Left hindlimb (tissue), 1 donor: ENCODE results near the gene UTS2.

ENCODE experiments used
- DNase-seq: peaks from one replicate; pipeline ENCODE4 v3.0.0-alpha.2; 2018

UTS2 gene

DNA sequence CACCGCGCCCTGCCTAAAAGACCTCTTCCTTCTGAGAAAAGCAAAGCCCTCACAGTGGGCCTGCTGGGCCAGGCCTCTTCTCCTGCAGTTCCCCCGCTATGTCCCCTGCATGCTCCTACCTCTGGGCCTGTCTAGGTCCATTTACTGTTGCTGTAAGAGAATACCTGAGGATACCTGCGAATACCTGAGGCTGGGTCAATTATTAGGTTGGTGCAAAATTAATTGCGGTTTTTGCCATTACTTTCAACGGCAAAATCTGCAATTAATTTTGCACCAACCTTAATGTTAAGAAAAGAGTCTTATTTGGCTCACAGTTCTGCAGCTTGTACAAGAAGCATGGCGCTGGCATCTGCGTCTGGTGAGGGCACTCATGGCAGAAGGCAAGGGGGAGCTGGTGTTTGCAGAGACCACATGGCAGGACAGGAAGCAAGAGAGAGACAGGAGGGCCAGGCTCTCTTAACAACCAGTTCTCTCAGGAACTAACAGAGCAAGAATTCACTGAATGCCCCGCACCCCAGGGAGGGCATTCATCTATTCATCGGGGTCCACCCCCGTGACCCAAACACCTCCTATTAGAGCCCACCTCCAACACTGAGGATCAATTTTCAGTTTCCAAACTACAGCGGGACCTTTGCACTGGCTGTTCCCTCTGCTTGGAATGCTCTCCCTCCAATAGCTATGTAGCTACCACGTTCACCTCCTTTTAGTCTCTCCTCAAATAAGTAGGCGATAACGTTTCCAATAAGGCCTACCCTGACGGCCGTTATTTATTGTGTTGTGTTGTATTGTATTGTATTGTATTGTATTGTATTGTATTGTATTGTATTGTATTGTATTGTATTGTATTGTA, 9.6 kb upstream of the UTS2 start:
- no peak for DNase-seq

DNA sequence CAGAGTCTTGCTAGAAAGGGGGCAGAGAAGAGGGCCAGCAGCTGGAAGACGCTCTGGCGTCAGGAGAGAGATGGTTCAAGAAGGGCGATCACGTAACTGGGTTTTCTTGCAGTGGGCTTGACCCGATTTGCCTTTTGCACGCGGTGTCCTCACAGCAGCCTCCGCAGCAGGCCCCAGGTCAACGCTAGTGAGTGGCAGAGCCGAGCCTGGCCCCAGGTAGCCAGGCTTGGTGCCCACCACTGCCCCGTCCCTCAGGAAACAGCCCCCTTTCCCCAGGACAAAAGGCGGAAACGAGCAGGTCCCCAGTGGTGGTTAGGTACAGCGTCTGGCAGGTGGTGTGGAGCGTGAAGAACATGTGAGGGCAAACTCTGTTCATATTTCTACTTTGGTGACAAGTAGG, 8.6 kb upstream of the UTS2 start:
- DNase-seq: no peak

DNA sequence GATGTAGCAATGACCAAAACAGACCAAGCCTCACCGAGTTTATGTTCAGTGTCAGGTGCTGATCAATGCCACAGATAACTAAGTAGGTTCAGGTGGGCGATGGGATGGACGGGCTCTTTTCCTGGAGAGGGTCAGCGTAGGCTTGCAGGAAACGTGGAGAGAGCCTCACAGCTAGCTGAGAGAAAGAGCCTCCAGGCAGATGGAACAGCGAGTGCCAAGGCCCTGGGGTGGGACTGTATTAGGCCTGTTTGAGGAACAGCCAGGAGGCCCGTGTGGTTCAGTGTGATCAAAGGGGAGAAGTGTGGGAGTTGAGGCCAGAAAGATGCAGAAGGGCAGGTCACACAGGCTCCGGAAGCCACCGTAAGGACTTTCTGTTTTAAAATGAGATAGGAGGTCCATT, 7.3 kb upstream of the UTS2 start:
- no peak for DNase-seq

DNA sequence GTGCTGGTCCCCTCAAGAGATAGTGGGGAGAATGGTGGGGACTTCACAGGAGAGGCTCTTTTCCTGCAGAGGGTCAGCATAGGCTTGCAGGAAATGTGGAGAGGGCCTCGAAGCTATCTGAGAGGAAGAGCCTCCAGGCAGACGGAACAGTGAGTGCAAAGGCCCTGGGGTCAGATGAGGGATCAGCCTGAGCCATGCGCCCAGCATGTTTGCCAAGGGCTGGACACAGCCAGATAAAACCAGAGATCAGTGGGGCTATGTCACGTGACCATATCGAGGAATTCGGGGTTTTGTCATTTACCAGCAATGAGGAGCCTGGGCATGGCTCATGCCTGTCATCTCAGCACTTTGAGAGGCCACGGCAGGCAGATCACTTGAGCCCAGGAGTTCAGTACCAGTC, 6.5 kb upstream of the UTS2 start:
- DNase-seq: no peak

DNA sequence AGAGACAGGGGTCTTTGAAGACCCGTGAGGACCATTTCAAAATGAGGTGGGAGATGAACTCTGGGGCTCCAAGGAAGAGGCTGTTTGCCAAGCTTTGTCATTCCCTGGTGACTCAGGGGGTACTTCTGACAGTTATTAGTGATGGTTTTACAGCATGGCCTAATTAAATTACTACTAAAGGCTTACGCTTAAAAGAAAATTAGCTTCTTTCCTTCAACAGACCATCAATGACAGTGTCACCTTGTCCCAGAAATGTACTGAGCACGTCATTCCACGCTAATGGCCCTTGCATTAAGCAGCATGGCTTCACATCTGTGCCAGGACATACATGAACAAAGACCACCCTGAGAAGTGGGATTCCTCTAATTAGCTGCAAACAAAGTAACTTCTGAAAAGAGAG, 5.1 kb upstream of the UTS2 start:
- DNase-seq: no peak

DNA sequence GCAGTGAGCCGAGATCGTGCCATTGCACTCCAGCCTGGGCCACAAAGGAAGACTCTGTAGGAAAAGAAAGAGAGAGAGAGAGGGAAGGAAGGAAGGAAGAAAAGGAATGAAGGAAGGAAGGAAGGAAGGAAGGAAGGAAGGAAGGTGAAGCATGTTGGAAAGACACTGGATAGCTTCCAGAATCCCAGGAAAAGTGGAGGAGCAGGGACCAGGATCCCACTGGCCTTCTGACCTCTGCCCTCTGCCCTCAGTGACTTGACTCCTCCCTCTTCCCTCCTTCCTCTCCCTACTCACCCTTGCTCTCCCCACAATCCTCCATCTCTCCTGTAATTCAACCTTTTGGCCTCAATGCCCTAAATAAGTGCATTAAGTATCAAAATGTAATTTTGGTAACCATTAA, 4.1 kb upstream of the UTS2 start:
- no peak for DNase-seq

DNA sequence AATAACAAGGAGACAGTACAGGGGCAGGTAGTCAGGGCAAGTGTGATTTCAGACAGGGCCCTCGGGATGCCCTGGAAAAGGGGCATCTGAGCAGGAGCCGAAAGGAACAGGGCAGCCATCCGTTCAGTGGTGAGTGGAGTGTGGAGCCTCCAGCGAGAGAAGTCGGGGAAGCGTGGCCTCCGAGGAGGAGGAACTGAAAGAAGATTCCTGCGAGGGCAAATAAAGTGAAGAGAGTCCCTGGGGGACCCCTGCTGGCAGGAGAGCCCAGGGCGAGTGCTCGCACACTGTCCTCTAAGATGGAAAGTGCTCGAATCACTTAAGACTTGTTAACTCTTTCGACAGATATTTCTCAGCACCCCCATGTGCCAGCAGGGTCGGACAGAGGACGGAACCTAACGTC, 3.5 kb upstream of the UTS2 start:
- no peak for DNase-seq

DNA sequence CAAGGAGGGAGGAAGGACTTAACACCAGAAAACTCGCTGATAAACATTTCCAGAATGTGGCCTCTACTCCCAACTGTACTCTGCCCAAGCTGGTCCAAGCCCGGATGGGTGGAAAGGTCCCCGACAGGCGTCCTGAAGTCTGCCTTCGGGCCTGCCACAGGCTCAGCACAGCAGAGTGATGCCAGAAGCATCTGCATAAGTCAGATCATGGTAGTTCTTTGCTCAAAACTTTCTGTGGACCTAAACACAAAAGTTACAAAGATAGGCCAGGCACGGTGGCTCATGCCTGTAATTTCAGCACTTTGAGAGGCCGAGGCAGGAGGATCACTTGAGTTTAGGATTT, 790 bp upstream of the UTS2 start:
- no peak for DNase-seq

DNA sequence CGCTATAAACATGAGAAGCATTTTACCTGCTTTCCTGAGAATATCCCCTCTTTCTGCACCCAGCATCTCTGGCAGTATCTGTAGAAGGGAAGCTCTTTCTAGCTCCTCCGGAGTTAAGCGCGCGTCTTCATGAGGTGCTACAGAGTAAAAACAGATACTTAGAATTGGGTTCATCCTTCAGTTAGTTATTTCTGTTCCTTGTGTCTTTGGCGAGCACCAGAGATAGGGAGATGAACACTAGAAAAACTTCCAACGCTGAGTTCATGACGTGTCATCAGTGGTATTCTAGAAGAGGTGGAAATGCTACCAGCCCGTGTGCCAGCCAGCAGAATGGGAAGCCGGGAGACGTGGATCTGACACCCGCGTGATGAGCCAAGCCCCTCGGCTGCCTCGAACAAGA, 2.1 kb downstream of the UTS2 start:
- DNase-seq: no peak

DNA sequence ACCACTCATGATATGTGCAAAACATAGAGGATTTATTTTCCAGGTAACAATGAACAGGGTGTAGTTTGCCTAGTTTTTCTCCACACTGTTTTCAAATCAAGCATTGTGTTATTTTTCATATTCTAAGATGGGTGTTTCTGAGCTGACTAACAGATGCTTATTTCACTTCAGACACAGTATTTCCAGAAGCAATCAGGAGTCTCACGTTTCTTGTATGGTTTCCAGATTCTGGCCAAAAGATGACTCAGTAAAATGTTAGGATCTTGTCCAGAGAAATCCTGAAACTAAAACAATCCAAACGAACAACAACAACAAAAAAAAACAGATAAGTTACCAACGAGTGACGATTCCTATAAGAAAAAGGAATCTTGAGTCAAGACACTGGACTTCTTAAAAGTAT, 5.3 kb downstream of the UTS2 start:
- DNase-seq: no peak

DNA sequence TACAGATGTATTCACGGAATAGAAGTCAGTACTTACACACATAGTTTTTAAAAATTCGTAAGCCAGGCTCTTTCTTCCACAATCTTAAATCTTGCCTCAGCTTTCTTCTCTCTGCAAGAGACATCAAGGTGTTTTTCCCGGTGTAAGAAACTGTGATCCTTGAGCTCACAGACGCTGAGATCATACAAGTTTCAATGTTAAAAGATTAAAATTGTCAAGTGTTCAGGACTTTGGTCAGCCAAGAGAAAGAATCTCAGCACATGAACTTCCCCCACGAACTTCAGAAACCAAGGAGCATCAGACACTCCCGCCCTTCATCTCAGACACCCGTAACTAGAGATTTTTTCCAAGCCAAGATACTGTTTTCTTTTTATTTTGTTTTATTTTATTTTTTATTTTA, 6.2 kb downstream of the UTS2 start:
- DNase-seq: no peak

DNA sequence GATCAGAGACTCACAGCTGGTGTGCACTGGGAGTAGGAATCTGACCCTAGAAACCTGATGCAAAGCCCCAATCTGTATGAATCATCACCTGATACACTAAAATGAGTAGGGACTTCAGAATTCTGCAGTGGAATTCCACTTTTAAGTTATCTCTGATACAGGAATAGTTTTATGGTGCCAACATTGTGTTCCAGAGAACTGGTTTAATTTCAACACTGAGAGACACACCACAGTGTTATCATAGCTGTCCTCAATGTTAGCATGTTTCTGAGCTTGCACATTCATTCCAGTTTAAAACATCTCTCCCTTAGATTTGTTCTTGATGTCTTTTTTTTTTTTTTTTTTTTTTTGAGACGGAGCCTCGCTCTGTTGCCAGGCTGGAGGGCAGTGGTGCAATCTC, 7.1 kb downstream of the UTS2 start:
- no peak for DNase-seq

DNA sequence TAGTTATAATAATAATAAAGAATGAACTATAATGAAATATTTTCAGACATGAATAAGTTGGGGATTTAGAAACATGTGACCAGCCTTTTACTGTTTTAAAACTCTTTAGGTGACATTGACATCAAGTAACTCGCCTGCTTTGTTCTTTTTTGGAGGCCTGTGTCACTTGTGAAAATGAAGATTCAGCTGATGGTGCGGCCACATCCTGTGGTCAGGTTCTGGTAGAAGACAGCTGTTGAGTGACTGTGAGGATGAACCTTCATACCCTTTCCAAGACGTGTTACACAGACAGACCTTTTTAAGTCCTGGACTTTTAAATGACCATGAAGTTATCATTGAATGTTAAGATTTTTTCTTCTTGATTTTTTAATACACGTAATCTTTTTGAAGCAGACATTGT, 10.3 kb downstream of the UTS2 start:
- DNase-seq: no peak

DNA sequence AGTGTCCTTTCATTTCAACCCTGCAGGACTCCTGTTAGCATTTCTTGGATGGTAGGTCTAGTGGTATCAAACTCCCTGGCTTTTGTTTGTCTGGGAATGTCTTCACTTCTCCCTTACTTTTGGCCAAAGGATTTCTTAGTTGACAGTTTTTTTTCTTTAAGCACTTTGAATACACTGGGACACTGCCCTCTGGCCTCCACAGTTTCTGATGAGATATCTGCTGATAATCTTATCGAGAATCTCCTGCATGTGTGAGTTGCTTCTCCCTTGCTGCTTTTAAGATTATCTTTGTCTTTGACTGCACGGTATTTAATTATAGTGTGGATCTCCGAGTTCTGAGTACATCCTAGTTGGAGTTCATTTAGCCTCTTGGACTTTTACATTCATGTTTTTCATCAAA, 13.3 kb downstream of the UTS2 start:
- no peak for DNase-seq

DNA sequence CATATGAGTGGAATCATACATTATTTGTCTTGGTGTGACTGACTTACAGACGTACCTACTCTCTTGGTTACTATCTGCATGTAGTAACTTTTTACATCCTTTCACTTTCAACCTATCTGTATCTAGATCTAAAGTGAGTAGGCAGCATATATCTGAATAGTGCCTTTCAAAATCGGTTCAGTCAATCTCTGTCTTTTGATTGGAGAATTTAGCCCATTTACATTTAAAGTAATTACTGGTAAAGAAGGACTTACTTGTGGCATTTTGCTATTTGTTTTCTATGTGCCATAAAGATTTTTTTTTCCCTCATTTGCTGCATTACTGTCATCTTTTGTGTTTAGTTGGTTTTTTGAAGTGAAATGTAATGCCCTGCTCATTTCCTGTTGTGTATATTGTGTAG, 14.2 kb downstream of the UTS2 start:
- DNase-seq: no peak

DNA sequence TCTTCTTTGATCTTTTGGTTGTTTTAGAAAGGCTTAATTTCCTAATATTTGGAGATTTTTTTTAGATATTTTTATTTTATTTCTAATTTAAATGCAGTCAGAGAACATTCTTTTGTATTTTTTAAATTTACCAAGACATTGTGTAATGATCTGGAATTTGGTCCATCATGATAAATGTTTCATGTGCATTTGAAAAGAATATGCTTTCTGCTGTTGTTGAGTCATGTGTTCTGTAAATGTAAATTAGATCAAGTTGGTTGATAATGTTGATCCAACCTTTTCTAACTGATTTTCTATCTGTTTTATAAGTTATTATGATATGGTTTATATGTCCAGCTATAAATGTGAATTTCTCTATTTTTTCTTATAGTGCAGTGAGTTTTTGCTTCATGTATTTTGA, 19.8 kb downstream of the UTS2 start:
- no peak for DNase-seq

DNA sequence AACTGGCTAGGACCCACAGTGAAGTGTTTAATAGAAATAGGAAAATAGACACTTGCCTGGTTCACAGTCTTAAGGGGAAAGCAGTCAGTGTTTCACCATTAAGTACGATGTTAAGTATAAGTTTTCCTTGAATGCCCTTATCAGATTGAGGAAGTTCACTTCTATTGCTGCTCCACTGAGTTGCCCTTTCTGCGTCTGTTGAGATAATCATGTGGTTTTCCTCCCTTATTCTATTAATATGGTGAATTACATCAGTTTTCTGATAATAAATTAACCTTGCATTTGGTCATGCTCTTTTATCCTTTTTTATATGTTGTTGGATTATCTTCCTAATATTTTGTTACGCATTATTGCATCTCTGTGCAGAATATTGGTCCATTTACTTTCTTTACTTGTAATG, 21.4 kb downstream of the UTS2 start:
- DNase-seq: no peak

DNA sequence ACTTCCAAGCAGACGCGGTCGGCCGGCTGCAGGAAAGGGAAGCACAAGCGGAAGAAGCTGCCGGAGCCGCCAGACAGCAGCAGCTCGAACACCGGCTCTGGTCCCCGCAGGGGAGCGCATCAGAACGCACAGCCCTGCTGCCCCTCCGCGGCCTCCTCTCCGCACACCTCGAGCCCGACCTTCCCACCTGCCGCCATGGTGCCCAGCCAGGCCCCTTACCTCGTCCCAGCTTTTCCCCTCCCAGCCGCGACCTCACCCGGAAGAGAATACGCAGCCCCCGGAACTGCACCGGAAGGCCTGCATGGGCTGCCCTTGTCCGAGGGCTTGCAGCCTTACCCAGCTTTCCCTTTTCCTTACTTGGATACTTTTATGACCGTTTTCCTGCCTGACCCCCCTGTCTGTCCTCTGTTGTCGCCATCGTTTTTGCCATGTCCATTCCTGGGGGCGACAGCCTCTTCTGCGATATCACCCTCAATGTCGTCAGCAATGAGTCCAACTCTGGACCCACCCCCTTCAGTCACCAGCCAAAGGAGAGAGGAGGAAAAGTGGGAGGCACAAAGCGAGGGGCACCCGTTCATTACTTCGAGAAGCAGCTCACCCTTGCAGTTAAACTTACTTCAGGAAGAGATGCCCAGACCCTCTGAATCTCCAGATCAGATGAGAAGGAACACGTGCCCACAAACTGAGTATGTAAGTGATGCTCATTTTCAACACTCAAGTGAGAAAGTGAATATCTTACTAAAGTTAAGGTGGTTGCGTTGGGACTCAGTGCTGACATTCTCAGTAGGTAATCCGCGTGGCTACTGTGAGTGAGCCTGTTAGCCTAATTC, 25.5 kb downstream of the UTS2 start:
- peak; percentile 53 for DNase-seq

DNA sequence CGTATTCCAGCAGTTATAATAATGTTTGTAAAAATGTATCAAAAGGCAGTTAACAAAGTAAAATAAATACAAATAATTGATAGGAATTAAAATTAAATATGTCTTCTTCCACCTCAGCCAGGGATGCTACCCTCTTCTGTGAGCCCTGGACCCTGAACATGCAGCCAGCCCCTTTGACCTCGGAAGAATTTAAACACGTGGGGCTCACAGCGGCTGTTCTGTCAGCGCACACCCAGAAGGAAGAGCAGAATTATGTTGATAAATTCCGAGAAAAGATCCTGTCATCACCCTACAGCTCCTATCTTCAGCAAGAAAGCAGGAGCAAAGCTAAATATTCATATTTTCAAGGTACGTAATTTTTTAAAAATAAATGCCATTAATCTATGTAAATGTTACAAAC, 26.5 kb downstream of the UTS2 start:
- DNase-seq: no peak

DNA sequence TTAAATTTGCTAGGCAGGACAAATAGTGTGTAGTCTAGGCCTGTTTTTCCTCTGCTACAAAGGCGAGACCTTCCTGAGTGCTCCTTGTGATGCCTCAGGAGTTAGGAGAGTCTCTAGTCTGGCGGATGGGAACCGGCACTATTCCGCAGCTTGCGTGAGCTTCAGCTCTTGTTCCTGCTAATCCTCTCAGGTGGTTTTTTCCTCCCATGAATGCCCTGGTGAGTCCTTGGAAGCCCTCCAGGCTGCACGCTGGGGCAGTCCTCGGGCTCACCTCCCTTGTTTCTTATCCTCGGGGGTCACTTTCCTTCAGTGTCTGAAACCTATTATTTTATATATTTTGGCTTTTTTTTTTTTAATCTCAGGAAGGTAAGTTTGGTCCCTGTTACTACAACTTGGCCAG, 28.2 kb downstream of the UTS2 start:
- no peak for DNase-seq

DNA sequence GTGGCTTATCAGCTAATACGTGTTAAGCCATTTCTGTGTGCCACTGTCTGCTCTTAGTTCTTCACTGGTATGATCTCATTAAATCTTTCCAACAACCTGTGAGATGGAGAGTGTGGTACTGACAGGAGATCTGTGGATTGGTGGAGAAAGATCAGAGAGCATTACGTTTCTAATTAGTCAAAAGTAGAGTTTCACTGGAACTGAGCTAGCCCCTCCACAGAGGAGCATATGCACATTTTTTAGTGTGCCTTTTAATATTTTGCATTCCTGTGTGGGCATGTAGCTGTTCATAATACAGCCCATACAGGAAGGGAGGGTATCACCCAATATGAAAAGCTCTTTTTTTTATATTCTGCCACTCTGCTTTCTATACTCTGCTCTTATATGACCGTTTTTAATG, 31.6 kb downstream of the UTS2 start:
- no peak for DNase-seq

DNA sequence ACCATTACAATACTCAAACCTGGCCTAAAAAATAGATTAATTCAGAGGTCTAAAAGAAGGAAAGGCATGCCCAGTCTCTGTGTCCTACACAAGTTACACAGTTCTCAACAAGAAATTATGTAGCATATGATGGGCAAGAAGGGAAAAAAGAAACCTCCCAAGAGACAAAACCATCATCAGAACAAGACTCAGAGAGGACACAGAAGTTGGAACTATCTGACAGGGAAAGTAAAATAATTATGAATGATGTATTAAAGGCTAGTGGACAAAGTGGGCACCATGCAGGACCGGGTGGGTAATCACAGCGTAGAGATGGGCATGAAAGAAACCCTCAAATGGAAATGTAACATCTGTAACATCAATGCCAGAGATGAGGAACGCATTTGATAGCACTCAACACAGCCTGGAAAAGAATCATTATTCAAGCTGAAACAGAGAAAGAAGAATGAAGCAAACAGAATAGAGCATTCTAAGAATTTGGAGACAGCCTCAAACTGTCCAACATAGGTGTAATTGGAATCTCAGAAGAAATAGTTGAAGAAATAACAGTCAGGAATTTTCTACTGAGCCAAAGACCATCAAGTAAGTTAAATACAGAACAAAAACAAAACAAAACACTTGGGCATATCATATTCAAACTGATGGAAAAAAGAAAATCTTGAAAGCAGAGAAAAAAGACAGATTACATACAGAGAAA, 39.0 kb downstream of the UTS2 start:
- DNase-seq: no peak

DNA sequence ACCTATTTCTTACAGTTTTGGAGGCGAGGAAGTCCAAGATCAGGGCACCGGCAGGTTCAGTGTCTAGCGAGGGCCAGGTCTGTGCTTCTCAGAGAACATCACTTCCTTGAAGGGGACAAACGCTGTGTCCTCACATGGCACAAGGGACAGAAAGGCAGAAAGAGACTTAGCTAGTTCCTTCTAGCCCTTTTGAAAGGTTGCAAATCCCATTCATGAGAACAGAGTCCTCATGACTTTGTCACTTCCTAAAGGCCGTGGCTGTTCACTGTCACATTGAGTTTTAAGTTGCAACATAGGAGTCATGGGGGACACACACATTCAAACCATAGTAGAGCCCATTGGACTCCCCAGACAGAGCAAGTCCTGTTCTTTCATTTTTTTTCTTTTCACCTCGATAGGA, 41.4 kb downstream of the UTS2 start:
- no peak for DNase-seq

DNA sequence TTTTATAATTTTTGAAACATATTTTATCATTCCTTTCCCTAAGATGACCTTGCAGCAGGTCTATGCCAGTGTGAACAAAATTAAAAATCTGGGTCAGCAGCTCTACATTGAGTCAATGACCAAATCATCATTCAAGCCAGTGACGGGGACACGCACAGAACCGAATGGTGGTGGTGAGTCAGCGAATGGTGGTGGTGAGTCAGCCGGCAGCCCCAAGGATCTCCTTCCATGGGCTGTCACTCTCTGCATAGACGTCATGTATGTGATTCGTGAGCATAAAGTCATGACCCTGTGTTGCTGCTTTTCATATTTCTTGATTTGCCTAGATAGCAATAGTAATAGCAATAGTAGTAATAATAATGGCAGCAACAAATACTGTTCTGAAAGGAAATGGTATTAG, 42.5 kb downstream of the UTS2 start:
- DNase-seq: no peak
